Keratinocyte (primary cell): ENCODE measurements around the gene ATRX. TPM values are rescaled to one million over a fixed set of nuclear protein-coding genes. Genes with fewer than 3 reads are reported as not detected.

ENCODE experiments used
- DNase-seq: peaks from one replicate; pipeline ENCODE4 v3.0.0-alpha.2; 2011; ENCODE audit warnings: low read depth, missing footprints, low spot score
- FAIRE-seq: peaks from 2 replicates; lab custom pipeline; 2011; peaks lifted over from hg19 to GRCh38; lab: Jason Lieb, UNC
- H2AFZ ChIP-seq: 2 replicates; pipeline ENCODE4 v1.6.0; 2012; ENCODE audit warnings: low read length, control low read depth, inconsistent platforms; ENCODE audit not compliant: control insufficient read depth
- H3K27ac ChIP-seq: 2 replicates; pipeline ENCODE4 v1.5.1; 2011; ENCODE audit warnings: low read length; ENCODE audit not compliant: control insufficient read depth, insufficient read depth
- H3K27me3 ChIP-seq: 3 replicates; pipeline ENCODE4 v1.6.0; 2011; ENCODE audit warnings: low read length; ENCODE audit not compliant: control insufficient read depth, insufficient read depth; ENCODE audit errors: extremely low read depth
- H3K36me3 ChIP-seq, 2 experiments: 2 replicates in 1 of 2; 3 replicates in 1 of 2; pipeline ENCODE4 v1.5.1; 2011; ENCODE audit warnings: low read length in 2 of 2, mild to moderate bottlenecking in 1 of 2; ENCODE audit not compliant: control insufficient read depth in 2 of 2, insufficient read depth in 2 of 2; ENCODE audit errors: extremely low read depth in 1 of 2
- H3K4me1 ChIP-seq: 3 replicates; pipeline ENCODE4 v1.5.1; 2011; ENCODE audit warnings: low read length; ENCODE audit not compliant: control insufficient read depth, insufficient read depth; ENCODE audit errors: extremely low read depth
- H3K4me2 ChIP-seq: 3 replicates; pipeline ENCODE4 v1.6.0; 2011; ENCODE audit warnings: low read depth, low read length; ENCODE audit not compliant: control insufficient read depth, insufficient read depth; ENCODE audit errors: extremely low read depth
- H3K4me3 ChIP-seq, 3 experiments: fragments of 200-600 bp in 1 of 3; sonication (generic) in 1 of 3; 2 replicates in 2 of 3; 3 replicates in 1 of 3; pipeline ENCODE4 v1.5.1; 2011 to 2016; ENCODE audit warnings: low read length in 3 of 3, mild to moderate bottlenecking in 3 of 3, control low read depth in 2 of 3, inconsistent platforms in 1 of 3, low read depth in 1 of 3, mixed read lengths in 1 of 3, mixed run types in 1 of 3, moderate library complexity in 1 of 3; ENCODE audit not compliant: control insufficient read depth in 2 of 3, insufficient read depth in 2 of 3; ENCODE audit errors: extremely low read depth in 1 of 3
- H3K79me2 ChIP-seq: 2 replicates; pipeline ENCODE4 v1.6.0; 2012; ENCODE audit warnings: low read length; ENCODE audit not compliant: control insufficient read depth, insufficient read depth
- H3K9ac ChIP-seq: 3 replicates; pipeline ENCODE4 v1.6.0; 2011; ENCODE audit warnings: low read length; ENCODE audit not compliant: control insufficient read depth, insufficient read depth; ENCODE audit errors: extremely low read depth
- H3K9me1 ChIP-seq: 3 replicates; pipeline ENCODE4 v1.6.0; 2011; ENCODE audit warnings: low read length; ENCODE audit not compliant: control insufficient read depth, insufficient read depth; ENCODE audit errors: extremely low read depth
- H3K9me3 ChIP-seq: 2 replicates; pipeline ENCODE4 v1.5.1; 2012; ENCODE audit warnings: low read depth, low read length; ENCODE audit not compliant: control insufficient read depth
- H4K20me1 ChIP-seq: 3 replicates; pipeline ENCODE4 v1.6.0; 2011; ENCODE audit warnings: low read length; ENCODE audit not compliant: control insufficient read depth, insufficient read depth; ENCODE audit errors: extremely low read depth
- CTCF ChIP-seq, 3 experiments: IDR thresholded peaks in 1 of 3; conservative IDR thresholded peaks in 1 of 3; optimal IDR thresholded peaks in 1 of 3; 2 replicates in 2 of 3; 3 replicates in 1 of 3; pipeline versions ENCODE3 to v1.5.1; 2011; ENCODE audit warnings: low read length in 3 of 3, mild to moderate bottlenecking in 3 of 3, moderate library complexity in 2 of 3, control low read depth in 1 of 3, inconsistent platforms in 1 of 3; ENCODE audit not compliant: insufficient read depth in 2 of 3; ENCODE audit errors: extremely low read depth in 1 of 3
- EZH2 ChIP-seq: IDR thresholded peaks from one replicate; pipeline ENCODE4 v1.6.1; 2012; ENCODE audit warnings: inconsistent platforms, mild to moderate bottlenecking, low read length, moderate library complexity
- dilution Hi-C: fragments of 300-500 bp; cut with MboI; formaldehyde crosslinking; loops from one replicate; pipeline ENCODE4 v1.7.0; 2020; ENCODE audit warnings: low sequenced_read_pairs; ENCODE audit not compliant: extremely low pct_ligation_motif_present
- polyA plus RNA-seq, 5 experiments: library from polyadenylated mRNA; depleted of rRNA in 3 of 5; stranded (reverse) in 3 of 5; stranded (forward) in 1 of 5; unstranded in 1 of 5; fragments of >200 nt; gene quantifications; 1 replicate in 1 of 5; 2 replicates in 3 of 5; 3 replicates in 1 of 5; pipeline versions ENCODE4 v1.2.1 to v1.2.3, GENCODE V29; 2011 to 2012; ENCODE audit warnings: missing spikeins in 2 of 5, low read depth in 1 of 5, low replicate concordance in 1 of 5

ATRX gene
- polyA plus RNA-seq, 1 donor (not counting 4 experiments of a cell fraction or from before 2014, with no cell fraction given), result 31.3 TPM

- Histone ChIP-seq H3K27me3 (no peaks in the 10 kb centered on the region), H3K36me3 (no peaks in the 10 kb centered on the region), H3K4me1 (no peaks in the 10 kb centered on the region), H4K20me1 (no peaks in the 10 kb centered on the region), H3K9me3 (no peaks in the 10 kb centered on the region), H3K9me1 (no peaks in the 10 kb centered on the region), H3K4me3 (peak overlapping the region in 1 of 3 experiments; percentile 6), H3K27ac (no peak overlapping the region), H3K9ac (no peak overlapping the region), H2AFZ (no peak overlapping the region), H3K79me2 (no peaks in the 10 kb centered on the region), H3K4me2 (peak overlapping the region; percentile 3)
- dilution Hi-C loops, result no loop called here
- peak; percentile 46 for FAIRE-seq
- DNase-seq, result peak; percentile 4
- TF ChIP-seq EZH2, result no peak
- no peak for TF ChIP-seq CTCF (optimal IDR thresholded peaks at IDR 0.05 in 1 of 3, IDR thresholded peaks at IDR 0.05 in 1 of 3, conservative IDR thresholded peaks at IDR 0.05 in 1 of 3; ENCODE audit: extremely low read depth in 1 of 3, insufficient read depth in 2 of 3, low read length in 3 of 3)
Measured at GRCh38 chrX:77617206-77617605, 168.8 kb downstream of the ATRX start.

GRCh38 chrX:77603635-77604336 lies 182.2 kb downstream of the ATRX start:
- Histone ChIP-seq H3K9ac (no peak overlapping the region), H3K4me3 (no peak overlapping the region), H3K36me3 (no peaks in the 10 kb centered on the region), H3K27ac (no peak overlapping the region), H3K27me3 (no peaks in the 10 kb centered on the region), H3K4me1 (no peaks in the 10 kb centered on the region), H2AFZ (no peak overlapping the region), H3K79me2 (no peaks in the 10 kb centered on the region), H3K4me2 (no peak overlapping the region), H4K20me1 (no peaks in the 10 kb centered on the region), H3K9me1 (no peaks in the 10 kb centered on the region), H3K9me3 (no peaks in the 10 kb centered on the region)
- TF ChIP-seq CTCF (optimal IDR thresholded peaks at IDR 0.05 in 1 of 3, IDR thresholded peaks at IDR 0.05 in 1 of 3, conservative IDR thresholded peaks at IDR 0.05 in 1 of 3; ENCODE audit: extremely low read depth in 1 of 3, insufficient read depth in 2 of 3, low read length in 3 of 3) (no peak), EZH2 (no peak)
- FAIRE-seq, result no peak
- dilution Hi-C loops, result no loop called here
- no peak for DNase-seq
